Inflammatory macrophage treated with lipopolysaccharide for 4 hours (primary cell): Measurements from ENCODE around the gene VCL.
"Not testable (repeated sequence)": the region's sequence is repeated elsewhere in the genome, so short reads cannot be mapped to it uniquely, and the experiment has no call there.

Source experiments
- DNase-seq: peaks from one replicate; pipeline ENCODE4 v3.0.0-alpha.2; 2020

VCL gene

DNA sequence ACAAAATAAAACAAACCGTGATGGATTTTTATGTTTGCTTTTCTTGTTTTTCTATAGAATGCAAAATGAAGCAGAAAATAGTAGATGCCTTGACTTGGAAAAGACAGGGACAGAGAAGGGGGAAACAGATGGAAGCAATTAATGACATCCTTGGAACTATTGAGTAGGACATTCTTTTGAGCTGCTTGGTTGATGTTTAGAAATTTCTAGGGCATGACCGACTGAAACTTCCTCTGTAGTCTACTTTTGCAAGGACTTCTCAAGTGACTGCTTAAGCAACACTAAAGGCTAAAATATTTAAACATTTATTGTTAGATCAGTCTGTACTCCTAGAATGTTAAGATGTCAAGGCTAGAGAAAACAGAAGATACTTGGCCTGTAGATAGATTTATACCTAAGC, 49.4 kb downstream of the VCL start:
- peak; percentile 71 for DNase-seq

DNA sequence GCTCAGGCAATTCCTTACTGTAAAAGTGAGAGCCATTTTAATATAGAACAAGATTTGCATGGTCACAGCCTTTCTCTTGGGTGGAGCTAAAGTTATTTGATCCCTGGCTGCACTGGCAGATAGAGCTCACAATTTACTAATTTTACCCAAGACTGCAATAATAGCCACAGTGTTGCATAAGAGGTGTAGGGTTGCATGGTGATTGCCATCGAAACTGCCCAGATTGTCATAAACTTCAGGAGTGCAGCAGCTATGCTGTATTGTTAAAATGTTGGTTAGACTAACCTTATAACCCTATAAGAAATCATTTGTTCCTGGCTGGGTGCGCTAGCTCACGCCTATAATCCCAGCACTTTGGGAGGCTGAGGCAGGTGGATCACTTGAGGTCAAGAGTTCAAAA, 50.0 kb downstream of the VCL start:
- peak; percentile 82 for DNase-seq

DNA sequence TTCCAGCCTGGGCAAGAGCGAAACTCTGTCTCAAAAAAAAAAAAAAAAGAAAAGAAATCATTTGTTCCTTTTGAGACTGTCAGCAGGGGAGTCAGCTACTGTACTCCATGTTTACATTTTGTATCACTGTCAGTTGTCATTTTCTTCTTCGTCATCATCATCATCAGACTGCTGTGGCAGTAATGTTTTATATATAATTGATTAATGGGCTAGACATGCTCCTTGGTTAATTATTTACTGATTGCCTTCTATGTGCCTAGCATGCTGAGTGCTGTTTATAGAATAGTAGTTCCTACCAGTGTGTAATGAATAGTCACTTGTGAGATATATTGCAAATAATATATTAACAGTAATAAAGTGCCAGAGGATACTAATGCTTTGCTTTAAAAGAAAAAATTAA, 50.5 kb downstream of the VCL start:
- DNase-seq: no peak

DNA sequence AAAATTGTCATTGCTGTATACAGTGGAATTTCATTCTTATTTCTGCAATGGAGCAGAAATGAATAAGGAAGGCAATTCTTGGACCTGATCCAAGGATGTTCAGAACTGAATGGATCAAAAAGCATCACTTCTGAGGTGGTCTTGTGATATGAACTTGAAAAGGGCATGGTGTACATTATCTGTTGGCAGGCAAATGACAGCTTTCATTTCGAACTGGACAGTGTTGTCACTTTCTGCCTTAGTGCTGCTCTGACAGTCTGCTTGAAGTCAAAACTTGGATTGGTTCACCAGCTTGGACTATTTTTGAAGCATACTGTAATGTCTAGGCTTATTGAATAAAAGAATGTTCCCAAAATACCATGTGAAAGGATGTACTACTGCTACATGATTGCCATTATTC, 52.0 kb downstream of the VCL start:
- no peak for DNase-seq

DNA sequence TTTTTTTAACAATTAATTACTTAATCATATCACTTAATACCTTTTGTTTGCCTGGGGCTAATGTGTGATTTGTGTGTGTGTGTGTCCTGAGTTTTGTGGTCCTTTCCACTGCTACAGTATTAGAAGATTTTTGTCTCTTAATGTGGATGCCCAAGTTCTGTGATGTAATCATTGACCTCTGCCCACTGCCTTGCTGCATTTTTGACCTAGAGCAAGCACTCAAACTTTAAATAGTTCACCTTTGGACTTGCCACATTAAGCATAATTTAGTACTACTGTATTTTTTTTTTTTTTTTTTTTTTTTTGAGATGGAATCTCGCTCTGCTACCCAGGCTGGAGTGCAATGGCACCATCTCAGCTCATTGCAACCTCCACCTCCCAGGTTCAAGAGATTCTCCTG, 52.7 kb downstream of the VCL start:
- no peak for DNase-seq

DNA sequence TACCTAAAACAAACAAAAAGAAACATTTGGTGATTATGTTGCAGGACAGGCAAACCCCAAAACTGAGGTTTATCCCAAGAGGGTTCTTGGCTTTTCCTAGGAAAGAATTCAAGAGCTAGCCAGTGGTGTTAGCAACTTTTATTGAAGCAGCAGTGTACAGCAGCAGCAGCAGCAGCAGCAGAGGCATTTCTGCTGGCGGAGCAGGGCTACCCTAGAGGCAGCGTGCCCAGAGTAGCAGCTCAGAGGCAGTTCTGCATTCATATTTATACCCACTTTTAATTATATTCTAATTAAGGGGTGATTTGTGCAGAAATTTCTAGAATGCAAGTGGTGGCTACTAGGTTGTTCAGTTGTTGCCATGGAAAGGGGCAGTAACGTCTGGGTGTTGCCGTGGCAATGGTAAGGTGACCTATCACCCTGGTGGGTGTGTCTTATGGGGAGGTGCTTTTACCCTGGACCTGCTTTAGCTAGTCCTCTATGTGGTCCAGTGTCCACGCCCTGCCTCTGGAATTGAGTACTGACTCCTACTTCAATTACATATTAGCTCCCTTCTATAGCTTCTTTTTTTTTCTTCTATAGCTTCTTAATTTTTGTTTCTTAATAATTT, 53.9 kb downstream of the VCL start:
- DNase-seq: no peak

DNA sequence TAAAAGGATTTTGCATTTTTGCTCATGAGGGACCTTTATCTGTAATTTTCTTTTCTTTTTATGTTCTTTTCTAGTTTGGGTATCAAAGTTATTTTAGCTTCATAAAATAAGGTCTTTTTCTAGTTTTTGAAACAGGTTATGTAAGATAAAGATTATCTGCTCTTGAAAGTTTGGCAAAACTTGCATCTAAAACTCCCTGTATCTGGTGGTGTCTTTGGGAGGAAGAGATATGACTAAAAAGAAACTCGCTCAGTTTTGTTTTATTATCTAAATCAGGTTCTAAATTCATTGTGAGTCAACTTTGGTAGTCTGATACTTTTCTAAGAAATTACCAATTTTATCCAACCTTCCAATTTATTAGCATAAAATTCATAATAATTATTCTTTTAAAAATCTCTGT, 55.1 kb downstream of the VCL start:
- DNase-seq: no peak

DNA sequence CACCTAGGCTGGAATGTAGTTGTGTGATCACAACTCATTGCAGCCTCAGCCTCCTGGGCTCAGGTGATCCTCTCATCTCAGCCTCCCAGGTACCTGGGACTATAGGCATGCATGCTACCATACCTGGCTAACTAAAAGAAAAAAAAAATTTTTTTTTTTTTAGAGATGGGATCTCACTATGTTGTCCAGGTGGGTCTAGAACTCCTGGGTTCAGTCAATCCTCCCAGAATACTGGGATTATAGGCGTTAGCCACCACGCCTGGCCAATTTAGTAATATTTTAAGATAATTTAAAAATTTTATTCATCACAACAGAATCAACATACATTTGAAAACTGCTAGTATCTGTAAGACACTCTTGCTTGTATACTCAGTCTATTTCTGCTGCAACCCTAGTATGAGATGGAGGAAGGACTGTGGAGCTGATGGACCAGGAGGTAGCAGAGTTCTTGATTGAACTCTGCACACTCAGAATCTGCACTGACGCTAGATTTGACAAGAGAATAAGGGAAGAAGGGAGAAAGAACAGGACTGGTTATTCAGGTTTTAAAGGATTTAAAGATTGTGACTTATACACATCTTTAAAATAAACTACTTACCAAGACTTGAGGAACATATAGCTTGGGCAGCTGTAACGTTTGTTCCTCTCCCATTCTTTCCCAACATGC, 57.6 kb downstream of the VCL start:
- DNase-seq: no peak

DNA sequence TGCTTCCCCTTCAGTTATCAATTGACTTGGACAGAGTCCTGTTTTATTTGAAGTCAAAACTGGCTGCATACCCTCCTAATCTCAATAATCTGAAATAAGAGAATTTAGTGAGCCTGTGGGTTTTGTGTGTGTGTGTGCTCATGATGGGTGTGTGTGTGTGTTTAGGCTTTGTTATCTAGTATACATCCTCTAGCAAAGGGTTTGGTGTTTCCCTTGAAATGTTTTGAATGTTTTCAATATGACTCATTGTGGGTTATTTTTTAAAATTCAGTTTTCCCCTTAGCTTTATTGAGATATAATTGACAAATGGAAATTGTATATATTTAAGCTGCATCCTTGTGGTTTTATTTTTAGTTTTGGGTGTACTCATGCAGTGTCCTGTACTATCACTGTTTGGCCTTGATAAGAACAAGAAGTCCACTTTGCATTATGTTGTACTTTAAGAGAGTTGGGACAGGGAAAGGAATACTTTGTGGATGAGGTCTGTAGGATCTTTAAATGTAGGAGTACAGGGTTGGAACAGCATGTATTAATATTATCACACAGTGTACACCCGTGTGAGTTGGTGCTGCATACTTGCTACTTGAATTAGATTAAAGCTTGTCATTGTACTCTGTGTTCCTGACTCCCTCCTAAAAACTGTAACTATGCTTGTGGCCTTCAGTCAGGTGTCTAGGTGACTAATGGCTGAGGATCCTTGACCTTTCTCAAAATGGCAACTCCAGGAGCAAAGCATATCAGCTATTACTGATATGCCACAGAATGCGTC, 58.3 kb downstream of the VCL start:
- DNase-seq: peak; percentile 44

DNA sequence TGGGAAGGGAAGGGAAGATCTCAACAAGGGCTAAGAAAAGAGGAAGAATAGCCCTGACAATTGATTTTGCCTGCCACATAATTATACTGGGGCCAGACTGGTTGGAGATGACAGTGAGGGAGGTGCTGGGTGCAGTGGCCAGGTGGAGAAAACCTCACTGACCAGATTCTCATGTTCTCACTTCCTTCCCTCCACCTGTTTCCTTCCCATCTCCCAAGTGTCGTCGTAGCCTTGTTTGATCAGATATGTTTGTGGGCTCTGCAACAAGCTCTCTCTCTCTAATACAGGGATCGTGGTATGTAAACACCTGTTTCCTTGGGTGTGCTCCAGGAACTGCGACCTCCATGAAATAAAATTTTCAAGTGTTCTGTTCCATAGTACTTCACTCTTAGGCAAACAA, 60.2 kb downstream of the VCL start:
- DNase-seq: no peak

DNA sequence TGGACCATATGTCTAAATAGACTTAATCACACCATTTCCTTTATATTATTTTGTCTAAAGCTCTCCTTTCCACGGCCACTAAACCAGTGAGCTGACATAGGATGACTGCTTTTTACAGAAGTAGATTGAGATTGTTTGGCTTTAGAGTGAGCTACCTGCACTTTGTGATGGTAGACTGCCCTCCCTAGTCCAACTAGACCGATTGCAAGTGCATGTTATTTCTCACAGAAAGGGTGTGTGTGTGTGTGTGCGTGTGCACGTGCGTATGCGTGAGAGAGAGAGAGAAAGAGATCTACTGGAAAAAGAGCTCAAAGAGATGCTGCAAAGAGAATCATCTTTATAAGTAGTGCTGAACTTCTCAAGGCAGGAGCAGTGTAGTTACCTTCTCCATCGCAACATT, 60.7 kb downstream of the VCL start:
- DNase-seq: peak; percentile 8

DNA sequence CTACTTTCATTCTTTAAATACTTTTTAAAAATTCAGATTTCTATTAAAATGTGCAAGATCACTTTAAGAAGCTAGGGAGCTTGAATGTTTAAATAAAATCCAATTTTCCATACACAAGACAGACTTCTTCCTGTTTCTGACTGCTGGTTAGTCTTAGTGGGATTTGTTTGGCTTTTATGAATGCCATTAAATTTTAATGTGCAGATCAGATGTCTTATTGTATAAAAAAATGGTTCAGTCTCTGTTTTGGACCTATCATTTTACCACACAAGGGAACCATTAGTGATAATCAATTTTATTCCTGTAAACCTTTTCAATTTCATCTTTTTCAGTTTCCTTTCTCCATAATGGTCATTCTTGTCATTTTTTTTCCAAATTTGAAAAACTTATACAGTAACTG, 63.2 kb downstream of the VCL start:
- DNase-seq: no peak

DNA sequence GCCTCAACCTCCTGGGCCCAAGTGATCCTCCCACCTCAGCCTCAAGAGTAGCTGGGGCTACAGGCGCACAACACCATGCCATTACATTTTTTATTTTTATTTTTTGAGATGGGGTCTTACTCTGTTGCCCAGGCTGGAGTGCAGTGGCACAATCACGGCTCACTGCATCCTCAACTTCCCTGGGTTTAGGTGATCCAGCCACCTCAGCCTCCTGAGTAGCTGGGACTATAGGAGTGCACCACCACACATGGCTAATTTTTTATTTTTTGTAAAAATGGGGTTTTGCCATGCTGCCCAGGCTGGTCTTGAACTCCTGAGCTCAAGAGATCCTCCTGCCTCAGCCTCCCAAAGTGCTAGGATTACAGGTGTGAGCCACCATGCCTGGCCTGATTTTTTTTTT, 64.1 kb downstream of the VCL start:
- not testable (repeated sequence) for DNase-seq

DNA sequence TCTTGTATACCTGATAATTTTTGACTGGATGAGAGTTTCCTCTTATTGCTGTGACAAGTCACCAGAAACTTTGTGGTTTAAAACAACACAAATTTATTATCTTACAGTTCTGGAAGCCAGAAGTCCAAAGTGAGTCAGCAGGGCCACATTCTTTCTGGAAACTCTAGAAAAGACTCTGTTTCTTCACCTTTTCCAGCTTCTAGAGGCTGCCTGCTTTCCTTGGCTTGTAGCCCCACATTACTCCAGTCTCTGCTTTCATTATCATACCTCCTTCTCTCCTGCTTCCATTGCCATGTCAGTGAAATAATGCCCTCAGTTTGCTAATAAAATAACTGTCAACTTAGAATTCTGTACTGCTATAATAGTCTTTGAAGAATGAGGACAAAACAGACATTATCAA, 65.3 kb downstream of the VCL start:
- no peak for DNase-seq

DNA sequence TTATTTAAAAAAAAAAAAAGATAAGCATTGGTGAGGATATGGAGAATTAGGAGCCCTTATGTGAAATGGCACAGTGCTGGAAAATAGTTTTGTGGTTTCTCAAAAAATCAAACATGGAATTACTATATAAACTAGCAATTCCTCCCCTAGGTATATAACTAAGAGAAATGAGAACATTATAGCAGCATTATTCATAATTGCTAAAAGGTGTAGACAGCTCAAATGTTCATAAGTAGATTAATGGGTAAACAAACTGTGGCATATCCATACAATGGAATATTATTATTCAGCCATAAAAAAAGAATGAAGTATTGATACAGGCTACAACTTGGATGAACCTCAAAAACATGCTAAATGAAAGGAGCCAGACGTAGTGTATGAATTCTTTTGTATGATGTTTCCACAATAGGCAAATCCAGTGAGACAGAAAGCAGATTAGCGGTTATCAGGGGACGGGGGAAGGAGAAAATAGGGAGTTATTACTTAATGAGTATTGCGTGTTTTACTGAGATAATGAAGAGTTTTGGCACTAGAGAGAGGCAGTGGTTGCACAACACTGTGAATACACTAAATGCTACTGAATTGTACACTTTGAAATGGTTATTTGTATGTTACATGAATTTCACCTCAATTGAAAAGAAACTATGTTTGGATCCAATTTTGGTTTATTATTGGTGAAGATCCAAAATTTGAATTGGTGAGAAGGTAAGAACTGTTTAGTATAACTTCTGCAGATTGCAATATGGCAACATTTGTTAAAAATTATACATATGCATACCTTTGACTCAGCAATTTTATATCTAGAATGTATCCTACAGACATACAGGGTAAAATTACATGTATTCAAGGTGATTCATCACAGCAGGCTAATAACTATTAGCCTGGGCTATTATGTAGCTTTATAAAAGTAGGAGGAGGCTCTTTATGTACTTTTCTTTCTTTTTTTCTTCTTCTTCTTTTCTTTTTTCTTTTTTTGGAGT, 69.7 kb downstream of the VCL start:
- peak; percentile 14 for DNase-seq

DNA sequence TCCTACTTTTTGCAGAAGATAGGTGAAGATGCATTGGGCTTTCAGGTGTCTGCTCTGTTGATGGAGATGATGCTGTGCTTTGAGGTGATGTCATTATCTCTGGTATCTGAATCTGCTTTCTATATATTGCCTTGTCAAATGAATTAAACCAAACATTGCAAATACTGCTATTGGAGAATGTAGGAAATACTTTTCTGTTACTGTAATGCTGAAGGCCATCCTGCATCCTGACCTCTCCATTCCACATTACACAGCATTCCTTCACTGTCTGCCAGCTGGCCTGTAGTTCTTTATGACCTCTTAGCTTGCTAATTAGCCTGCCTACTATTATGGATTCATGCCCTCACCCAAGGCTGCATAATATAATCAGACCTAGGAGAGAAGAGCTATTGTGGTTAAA, 73.2 kb downstream of the VCL start:
- no peak for DNase-seq

DNA sequence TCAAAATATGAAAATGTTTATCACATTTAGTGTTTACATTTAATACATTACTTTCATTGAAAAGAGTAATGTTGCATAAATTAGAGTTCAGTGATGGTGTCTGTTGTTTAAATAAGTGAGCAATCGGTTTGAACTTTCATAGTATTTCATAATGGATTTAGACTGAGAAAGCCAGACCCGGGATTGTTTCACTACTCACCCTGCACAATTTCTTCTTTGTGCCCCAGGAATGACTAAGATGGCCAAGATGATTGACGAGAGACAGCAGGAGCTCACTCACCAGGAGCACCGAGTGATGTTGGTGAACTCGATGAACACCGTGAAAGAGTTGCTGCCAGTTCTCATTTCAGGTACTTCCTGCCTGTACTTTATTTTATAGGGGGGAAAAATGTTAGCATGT, 74.6 kb downstream of the VCL start:
- no peak for DNase-seq

DNA sequence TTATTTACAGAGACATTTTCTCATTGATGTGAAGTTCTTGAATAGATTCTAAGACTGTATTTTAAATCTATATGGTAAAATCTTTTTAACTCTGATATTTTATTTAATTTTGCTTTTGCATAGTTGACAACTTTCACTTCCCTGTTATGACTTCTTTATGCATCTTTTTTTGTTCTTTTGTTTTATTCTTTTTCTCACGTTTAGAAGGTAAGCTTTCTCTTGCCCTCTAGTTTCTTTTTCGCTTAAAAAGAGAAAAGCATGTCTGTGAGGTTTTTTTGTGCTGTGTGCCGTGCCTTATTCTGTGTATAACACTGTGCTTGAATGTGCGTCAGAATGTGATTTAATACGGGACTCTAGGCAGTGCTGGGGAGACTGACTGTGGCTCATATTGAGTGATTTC, 78.0 kb downstream of the VCL start:
- no peak for DNase-seq

DNA sequence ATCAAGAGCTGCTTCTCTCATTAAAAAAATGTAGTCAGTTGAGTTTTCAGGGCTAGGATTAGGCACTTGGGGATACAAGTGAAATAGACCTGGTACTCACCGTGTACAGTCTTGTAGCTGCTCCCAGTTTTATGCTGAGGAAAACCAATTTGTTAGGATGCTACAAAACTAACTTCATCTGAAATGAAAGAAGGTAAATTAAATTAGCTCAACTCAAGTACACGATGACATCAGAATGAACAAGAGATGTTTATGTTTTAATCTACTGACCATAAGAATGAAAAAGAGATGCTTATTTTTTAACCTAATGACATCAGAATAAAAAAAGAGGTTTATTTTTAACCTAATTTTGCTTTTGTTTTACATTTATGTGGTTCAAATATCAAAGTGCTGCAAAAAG, 79.0 kb downstream of the VCL start:
- no peak for DNase-seq

DNA sequence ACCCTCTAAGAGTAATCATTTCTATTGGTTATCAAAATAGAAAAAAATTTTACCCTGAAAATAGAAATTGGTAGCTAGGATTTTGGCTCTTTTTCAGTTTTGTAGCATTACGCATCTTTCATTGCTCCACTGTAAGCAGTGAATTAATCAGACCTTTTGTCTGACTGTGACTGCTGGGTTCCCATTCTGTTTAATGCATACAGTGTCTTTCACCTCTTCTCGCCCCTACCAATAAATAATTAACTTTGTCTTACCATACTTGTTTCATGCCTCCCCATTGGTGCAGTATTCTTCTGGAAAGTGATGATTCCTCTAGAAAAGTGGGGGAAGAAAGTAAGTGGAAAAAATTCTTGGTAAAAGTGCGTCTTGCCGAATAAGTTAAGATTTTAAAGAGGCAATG, 79.5 kb downstream of the VCL start:
- no peak for DNase-seq

DNA sequence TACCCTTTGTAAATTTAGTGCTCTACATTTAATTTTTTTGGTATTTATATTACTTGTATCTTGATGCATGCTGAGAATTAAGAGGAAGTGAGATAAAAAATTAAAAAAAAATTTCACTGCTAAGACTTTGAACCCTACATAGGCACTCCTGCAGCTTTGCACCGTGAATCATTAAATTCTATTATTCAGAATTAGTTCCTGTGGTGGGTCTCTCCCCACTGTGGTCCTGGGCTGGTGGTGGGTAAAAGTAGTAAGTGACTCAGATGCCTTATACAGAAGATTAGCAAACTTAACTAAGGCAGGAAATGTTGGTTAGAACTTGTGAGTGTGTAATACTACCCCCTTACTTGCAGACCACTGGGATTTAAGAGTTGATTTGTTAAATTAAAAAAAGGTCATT, 80.1 kb downstream of the VCL start:
- no peak for DNase-seq

DNA sequence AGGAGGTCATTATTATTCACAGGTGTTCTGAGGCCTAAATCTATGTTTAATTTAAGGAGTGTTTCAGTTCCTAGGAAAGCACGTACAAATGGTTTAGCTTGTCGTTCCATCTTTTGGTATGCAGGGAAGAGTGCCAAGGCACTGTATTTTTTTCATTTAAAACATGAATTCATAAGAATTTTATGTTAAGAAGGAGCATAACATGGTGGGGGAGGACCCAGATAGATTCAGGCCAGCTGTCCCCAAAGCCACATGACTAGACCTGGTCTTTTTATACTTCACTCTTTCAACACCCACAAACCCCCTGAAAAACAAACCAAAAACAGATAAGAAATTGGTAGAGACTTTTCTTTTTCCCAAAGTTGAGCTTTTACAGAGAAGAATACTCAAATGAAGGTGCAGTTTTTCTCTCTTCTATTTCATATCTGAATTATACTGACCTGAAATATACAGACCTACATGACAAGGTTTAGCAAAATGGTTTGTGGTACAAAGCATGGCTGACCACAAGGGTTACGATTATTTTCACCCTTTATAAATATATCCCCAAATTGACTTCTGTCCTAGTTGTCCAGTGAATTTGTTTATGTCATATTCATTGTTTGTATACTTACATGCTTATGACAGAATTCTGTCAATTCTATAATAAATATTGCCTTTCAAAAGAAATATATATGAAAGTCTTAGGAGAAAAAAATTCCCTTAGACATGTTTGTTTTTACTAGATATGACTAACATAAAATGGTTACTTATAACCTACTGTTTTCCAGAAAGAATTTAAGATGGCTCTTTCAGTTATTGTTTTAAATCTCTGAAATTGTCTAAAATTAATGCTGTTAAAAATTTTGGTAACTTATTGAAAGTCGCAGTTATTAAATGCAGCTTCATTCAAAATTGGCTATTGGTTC, 81.4 kb downstream of the VCL start:
- no peak for DNase-seq
